Esophagus (tissue), 2 donors: ENCODE measurements around the gene FBRSL1. TPM values are rescaled to one million over a fixed set of nuclear protein-coding genes. Genes with fewer than 3 reads are reported as not detected.
"Not testable (repeated sequence)": the region's sequence is repeated elsewhere in the genome, so short reads cannot be mapped to it uniquely, and the experiment has no call there.

Experiments used
- H3K27ac ChIP-seq, 2 donors: one replicate each; pipeline ENCODE4 v1.5.1; 2013; ENCODE audit warnings: low read depth in 2 of 2, mild to moderate bottlenecking in 2 of 2, inconsistent platforms in 1 of 2, low read length in 1 of 2, moderate library complexity in 1 of 2
- H3K27me3 ChIP-seq, 2 donors: one replicate each; pipeline ENCODE4 v1.6.1; 2013; ENCODE audit warnings: low read length in 2 of 2, control low read depth in 1 of 2, mild to moderate bottlenecking in 1 of 2; ENCODE audit not compliant: insufficient read depth in 2 of 2, control insufficient read depth in 1 of 2
- H3K36me3 ChIP-seq, 2 donors: one replicate each; pipeline ENCODE4 v1.6.1; 2013; ENCODE audit warnings: low read length in 1 of 2; ENCODE audit not compliant: control insufficient read depth in 2 of 2, insufficient read depth in 2 of 2
- H3K4me1 ChIP-seq, 2 donors: one replicate each; pipeline ENCODE4 v1.6.1; 2013; ENCODE audit warnings: low read length in 1 of 2; ENCODE audit not compliant: control insufficient read depth in 2 of 2, insufficient read depth in 2 of 2
- H3K4me3 ChIP-seq, 2 donors: one replicate each; pipeline ENCODE4 v1.5.1; 2013; ENCODE audit warnings: low read length in 2 of 2, mild to moderate bottlenecking in 2 of 2, low read depth in 1 of 2, moderate library complexity in 1 of 2
- H3K9me3 ChIP-seq, 2 donors: one replicate each; pipeline ENCODE4 v1.6.1; 2013; ENCODE audit warnings: mild to moderate bottlenecking in 2 of 2, low read depth in 1 of 2, low read length in 1 of 2, moderate library complexity in 1 of 2; ENCODE audit not compliant: control insufficient read depth in 2 of 2, insufficient read depth in 1 of 2
- WGBS, 2 donors: extraction: QIAGEN DNeasy Blood & Tissue Kit; methylation state at CpG; one replicate each; pipeline ENCODE4 v1.1.7; 2013; 5-methylcytosine and 5-hydroxymethylcytosine counted together
- polyA plus RNA-seq, 2 donors: library from polyadenylated mRNA; stranded (reverse); fragments of 200-250 nt; gene quantifications; one replicate each; pipeline ENCODE4 v1.2.3, GENCODE V29; 2013
- donor health status: healthy with polysubstance abuse.
- donor health status: Bipolar disorder and iron deficiency.

FBRSL1 gene
- polyA plus RNA-seq, 2 donors, result 15.6 to 17.9 TPM

GRCh38 chr12:132460571-132460970 is 29.4 kb upstream of the FBRSL1 start:
- WGBS, 2 donors, result 77 to 83% methylated on average over 13 of the region's 13 CpGs
- no peak overlapping the region for H3K4me3 ChIP-seq
- H3K36me3 ChIP-seq, result no peaks in the 10 kb centered on the region
- H3K9me3 ChIP-seq, result peaks cover 0 to 12% of the 10 kb centered on the region in 2 donors
- no peaks in the 10 kb centered on the region for H3K27me3 ChIP-seq
- H3K27ac ChIP-seq, result no peak overlapping the region
- peaks cover 2 to 3% of the 10 kb centered on the region in 2 donors for H3K4me1 ChIP-seq

GRCh38 chr12:132461526-132461925 is 28.4 kb upstream of the FBRSL1 start:
- peaks cover 0 to 2% of the 10 kb centered on the region in 2 donors for H3K4me1 ChIP-seq
- no peaks in the 10 kb centered on the region for H3K27me3 ChIP-seq
- 89 to 91% methylated on average over 10 of the region's 10 CpGs for WGBS, 2 donors
- peaks cover 0 to 9% of the 10 kb centered on the region in 2 donors for H3K9me3 ChIP-seq
- no peak overlapping the region for H3K4me3 ChIP-seq
- no peak overlapping the region for H3K27ac ChIP-seq
- H3K36me3 ChIP-seq, result no peaks in the 10 kb centered on the region

DNA sequence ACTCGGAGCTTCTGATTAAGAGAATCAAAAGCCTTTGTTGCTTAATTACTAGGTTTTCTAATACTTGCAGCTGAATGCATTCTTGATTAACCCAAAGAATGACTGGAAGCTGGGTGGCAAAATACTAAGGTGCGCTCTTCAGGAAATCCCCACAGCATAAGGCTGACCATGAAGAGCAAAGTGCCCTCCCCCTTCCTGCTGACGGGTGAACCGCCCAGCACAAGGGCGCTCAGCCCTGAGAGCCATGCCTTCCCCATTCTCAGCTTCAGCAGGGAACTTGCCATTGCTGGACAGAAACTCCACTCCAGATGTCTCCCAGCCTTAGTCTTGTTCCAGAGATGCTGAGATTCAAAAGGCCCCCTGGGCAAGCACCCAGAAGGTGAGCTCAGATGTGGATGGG is 27.2 kb upstream of the FBRSL1 start:
- no peak overlapping the region for H3K4me3 ChIP-seq
- 82 to 84% methylated on average over 5 of the region's 5 CpGs for WGBS, 2 donors
- no peak overlapping the region for H3K27ac ChIP-seq
- peaks cover 0 to 2% of the 10 kb centered on the region in 2 donors for H3K4me1 ChIP-seq
- H3K36me3 ChIP-seq, result no peaks in the 10 kb centered on the region
- no peaks in the 10 kb centered on the region for H3K27me3 ChIP-seq
- H3K9me3 ChIP-seq, result peaks cover 0 to 9% of the 10 kb centered on the region in 2 donors

DNA sequence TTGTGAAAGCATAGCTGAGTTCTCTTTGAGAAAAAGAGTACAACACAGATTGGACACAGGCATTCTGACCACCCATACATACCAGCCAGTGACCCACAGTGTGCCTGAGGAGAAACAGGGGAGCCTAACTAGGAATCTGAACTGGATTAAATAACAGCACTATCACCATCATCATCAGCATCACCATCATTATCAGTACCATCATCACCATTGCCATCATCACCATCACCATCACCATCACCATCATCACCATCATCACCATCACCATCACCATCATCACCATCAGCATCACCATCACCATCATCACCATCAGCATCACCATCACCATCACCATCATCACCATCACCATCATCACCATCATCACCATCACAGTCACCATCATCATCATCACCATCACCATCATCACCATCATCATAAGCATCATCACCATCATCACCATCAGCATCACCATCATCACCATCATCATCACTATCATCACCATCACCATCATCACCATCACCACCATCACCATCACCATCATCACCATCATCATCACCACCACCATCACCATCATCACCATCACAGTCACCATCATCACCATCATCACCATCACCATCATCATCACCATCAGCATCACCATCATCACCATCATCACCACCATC is 26.5 kb upstream of the FBRSL1 start:
- not testable (repeated sequence) for H3K4me1 ChIP-seq, H3K36me3 ChIP-seq, H3K4me3 ChIP-seq, H3K9me3 ChIP-seq, H3K27ac ChIP-seq, H3K27me3 ChIP-seq

- not testable (repeated sequence) for H3K27me3 ChIP-seq, H3K4me1 ChIP-seq, H3K27ac ChIP-seq, H3K36me3 ChIP-seq, H3K4me3 ChIP-seq, H3K9me3 ChIP-seq
- WGBS, 2 donors, result 86% methylated on average over 5 of the region's 5 CpGs
Measured at GRCh38 chr12:132464304-132464703, 25.6 kb upstream of the FBRSL1 start.

DNA sequence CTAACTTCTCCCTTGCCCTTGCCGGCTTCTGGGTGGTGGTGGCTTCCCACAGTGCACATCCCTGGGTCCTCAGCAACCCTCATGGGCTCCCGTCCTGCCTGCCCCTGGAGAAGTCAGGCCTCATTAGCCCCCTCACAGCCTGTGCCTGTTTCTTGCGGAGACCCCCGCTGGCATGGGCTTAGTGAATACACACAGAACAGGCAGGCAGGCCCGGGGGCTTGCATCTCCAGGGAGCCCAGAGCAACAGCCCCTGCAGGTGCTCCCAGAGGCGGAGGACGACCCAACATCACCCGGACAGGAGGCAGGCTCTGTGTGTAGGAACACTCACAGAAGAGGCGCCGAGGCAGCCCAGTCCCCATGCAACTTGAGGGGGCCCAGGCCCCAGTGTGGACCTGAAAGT is 25.1 kb upstream of the FBRSL1 start:
- 86 to 88% methylated on average over 10 of the region's 10 CpGs for whole genome bisulfite sequencing, 2 donors
- H3K9me3 ChIP-seq, result peaks cover 0 to 3% of the 10 kb centered on the region in 2 donors
- no peaks in the 10 kb centered on the region for H3K27me3 ChIP-seq
- no peaks in the 10 kb centered on the region for H3K36me3 ChIP-seq
- H3K27ac ChIP-seq, result no peak overlapping the region
- H3K4me3 ChIP-seq, result no peak overlapping the region
- no peaks in the 10 kb centered on the region for H3K4me1 ChIP-seq

- H3K4me3 ChIP-seq, result no peak overlapping the region
- no peaks in the 10 kb centered on the region for H3K4me1 ChIP-seq
- H3K27ac ChIP-seq, result no peak overlapping the region
- H3K9me3 ChIP-seq, result peaks cover 0 to 2% of the 10 kb centered on the region in 2 donors
- H3K27me3 ChIP-seq, result no peaks in the 10 kb centered on the region
- H3K36me3 ChIP-seq, result no peaks in the 10 kb centered on the region
- 52 to 63% methylated on average over 17 of the region's 17 CpGs for WGBS, 2 donors
Measured at GRCh38 chr12:132465269-132466190, 24.4 kb upstream of the FBRSL1 start.

DNA sequence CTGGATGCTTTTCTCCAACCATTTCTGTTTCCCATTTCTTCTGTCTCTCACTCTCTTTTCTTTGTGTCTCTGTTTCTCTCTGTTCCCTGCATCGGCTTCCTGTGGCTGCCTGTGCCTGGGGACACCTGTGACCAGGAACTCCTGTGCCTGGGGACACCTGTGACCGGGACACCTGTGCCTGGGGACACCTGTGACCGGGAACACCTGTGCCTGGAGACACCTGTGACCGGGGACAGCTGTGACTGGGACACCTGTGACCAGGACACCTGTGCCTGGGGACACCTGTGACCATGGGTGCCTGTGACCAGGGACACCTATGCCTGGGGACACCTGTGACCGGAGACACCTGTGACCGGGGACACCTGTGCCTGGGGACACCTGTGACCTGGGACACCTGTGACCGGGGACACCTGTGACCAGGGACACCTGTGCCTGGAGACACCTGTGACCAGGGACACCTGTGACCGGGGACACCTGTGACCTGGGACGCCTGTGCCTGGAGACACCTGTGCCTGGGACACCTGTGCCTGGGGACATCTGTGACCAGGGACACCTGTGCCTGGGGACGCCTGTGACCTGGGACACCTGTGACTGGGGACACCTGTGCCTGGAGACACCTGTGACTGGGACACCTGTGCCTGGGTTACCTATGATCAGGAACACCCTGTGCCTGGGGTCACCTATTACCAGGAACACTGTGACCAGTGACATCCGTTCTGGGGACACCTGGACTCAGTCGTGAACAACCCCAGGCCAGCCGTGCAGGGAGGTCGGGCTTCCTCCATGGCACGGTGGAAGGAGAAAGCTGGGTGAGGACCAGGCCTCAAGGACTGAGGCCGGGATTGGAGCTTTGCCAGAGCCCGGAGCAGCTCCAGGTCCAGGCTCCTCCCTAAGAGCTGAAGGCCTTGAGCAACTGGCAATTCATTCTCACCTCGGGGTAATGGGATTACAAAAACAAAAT is 23.4 kb upstream of the FBRSL1 start:
- Histone ChIP-seq H3K4me3 (no peak overlapping the region), H3K36me3 (no peaks in the 10 kb centered on the region), H3K9me3 (no peaks in the 10 kb centered on the region), H3K27ac (no peak overlapping the region), H3K4me1 (peaks cover 0 to 4% of the 10 kb centered on the region in 2 donors), H3K27me3 (no peaks in the 10 kb centered on the region)
- 63 to 71% methylated on average over 18 of the region's 18 CpGs for WGBS, 2 donors

- 77 to 83% methylated on average over 13 of the region's 13 CpGs for WGBS, 2 donors
- H3K27me3 ChIP-seq, result no peaks in the 10 kb centered on the region
Measured at GRCh38 chr12:132467511-132467910, 22.4 kb upstream of the FBRSL1 start.

More at GRCh38 chr12:132467511-132467910, 22.4 kb upstream of the FBRSL1 start:
- Histone ChIP-seq H3K9me3 (no peaks in the 10 kb centered on the region), H3K27ac (no peak overlapping the region), H3K36me3 (no peaks in the 10 kb centered on the region), H3K4me1 (peaks cover 0 to 4% of the 10 kb centered on the region in 2 donors), H3K4me3 (no peak overlapping the region)
